ENCODE measurements around the gene BCKDHB.

Gene BCKDHB

GRCh38 chr6:80142586-80142985 is 36.1 kb downstream of the BCKDHB start:
- Histone ChIP-seq H3K27me3 (ENCODE audit: insufficient read depth, poor library complexity, severe bottlenecking) (no peaks in the 10 kb centered on the region), H3K4me3 (replicated peaks; ENCODE audit: insufficient read depth, low read length) (no peak overlapping the region), H3K27ac (replicated peaks) (no peak overlapping the region)
- DNase-seq (ENCODE audit: low read depth in 1 of 2, low spot score in 1 of 2), result no peak
- TF ChIP-seq POLR2AphosphoS5 (IDR thresholded peaks at IDR 0.05; ENCODE audit: low read depth), result no peak

- DNase-seq (ENCODE audit: low read depth in 1 of 2, low spot score in 1 of 2), result no peak
- Histone ChIP-seq H3K4me3 (replicated peaks; ENCODE audit: insufficient read depth, low read length) (no peak overlapping the region), H3K27me3 (ENCODE audit: insufficient read depth, poor library complexity, severe bottlenecking) (no peaks in the 10 kb centered on the region), H3K27ac (replicated peaks) (no peak overlapping the region)
- TF ChIP-seq POLR2AphosphoS5 (IDR thresholded peaks at IDR 0.05; ENCODE audit: low read depth) (no peak), REST (IDR thresholded peaks at IDR 0.05; ENCODE audit: insufficient replicate concordance, low read depth) (no peak), CTCF (IDR thresholded peaks at IDR 0.05; ENCODE audit: insufficient read depth, low read length) (no peak), GABPA (IDR thresholded peaks at IDR 0.05; ENCODE audit: low read depth) (no peak), SPI1 (IDR thresholded peaks at IDR 0.05; ENCODE audit: borderline replicate concordance, low read depth) (no peak)
Observed at GRCh38 chr6:80143419-80143937, 37.0 kb downstream of the BCKDHB start.

- Histone ChIP-seq H3K4me3 (replicated peaks; ENCODE audit: insufficient read depth, low read length) (no peak overlapping the region), H3K27ac (replicated peaks) (no peak overlapping the region), H3K27me3 (ENCODE audit: insufficient read depth, poor library complexity, severe bottlenecking) (no peaks in the 10 kb centered on the region)
- DNase-seq (ENCODE audit: low read depth in 1 of 2, low spot score in 1 of 2), result no peak
- no peak for TF ChIP-seq SPI1 (IDR thresholded peaks at IDR 0.05; ENCODE audit: borderline replicate concordance, low read depth)
- no peak for TF ChIP-seq GABPA (IDR thresholded peaks at IDR 0.05; ENCODE audit: low read depth)
- TF ChIP-seq POLR2AphosphoS5 (IDR thresholded peaks at IDR 0.05; ENCODE audit: low read depth), result no peak
- TF ChIP-seq CTCF (IDR thresholded peaks at IDR 0.05; ENCODE audit: insufficient read depth, low read length), result no peak
- TF ChIP-seq REST (IDR thresholded peaks at IDR 0.05; ENCODE audit: insufficient replicate concordance, low read depth), result no peak
Observed at GRCh38 chr6:80144753-80145315, 38.4 kb downstream of the BCKDHB start.

GRCh38 chr6:80145509-80145908 is 39.0 kb downstream of the BCKDHB start:
- no peaks in the 10 kb centered on the region for H3K27me3 ChIP-seq (ENCODE audit: insufficient read depth, poor library complexity, severe bottlenecking)
- no peak for TF ChIP-seq CTCF (IDR thresholded peaks at IDR 0.05; ENCODE audit: insufficient read depth, low read length)
- no peak overlapping the region for H3K27ac ChIP-seq (replicated peaks)
- H3K4me3 ChIP-seq (replicated peaks; ENCODE audit: insufficient read depth, low read length), result no peak overlapping the region
- no peak for DNase-seq (ENCODE audit: low read depth in 1 of 2, low spot score in 1 of 2)

Data from HL-60 (cell line).